KOPT-K1 (cell line): ENCODE data around the gene OPN1LW.
"Not testable (repeated sequence)": the region's sequence is repeated elsewhere in the genome, so short reads cannot be mapped to it uniquely, and the experiment has no call there.

Experiments
- H3K27ac ChIP-seq: fragments of 200-600 bp; sonication (generic); 2 replicates; pipeline ENCODE4 v1.5.1; 2016; ENCODE audit warnings: antibody characterized with exemption, mild to moderate bottlenecking, low read depth, low read length; ENCODE audit not compliant: poor library complexity, severe bottlenecking
- H3K36me3 ChIP-seq: fragments of 200-600 bp; sonication (generic); 2 replicates; pipeline ENCODE4 v1.5.1; 2017; ENCODE audit warnings: antibody characterized with exemption, mild to moderate bottlenecking, low read length, moderate library complexity; ENCODE audit not compliant: insufficient read depth
- H3K9me3 ChIP-seq: fragments of 200-600 bp; sonication (generic); 2 replicates; pipeline ENCODE4 v1.5.1; 2017; ENCODE audit warnings: antibody characterized with exemption, low read length, mild to moderate bottlenecking; ENCODE audit not compliant: insufficient read depth, poor library complexity, severe bottlenecking

OPN1LW gene

GRCh38 chrX:154156221-154156620 is 12.2 kb downstream of the OPN1LW start:
- not testable (repeated sequence) for H3K9me3 ChIP-seq, H3K36me3 ChIP-seq

DNA sequence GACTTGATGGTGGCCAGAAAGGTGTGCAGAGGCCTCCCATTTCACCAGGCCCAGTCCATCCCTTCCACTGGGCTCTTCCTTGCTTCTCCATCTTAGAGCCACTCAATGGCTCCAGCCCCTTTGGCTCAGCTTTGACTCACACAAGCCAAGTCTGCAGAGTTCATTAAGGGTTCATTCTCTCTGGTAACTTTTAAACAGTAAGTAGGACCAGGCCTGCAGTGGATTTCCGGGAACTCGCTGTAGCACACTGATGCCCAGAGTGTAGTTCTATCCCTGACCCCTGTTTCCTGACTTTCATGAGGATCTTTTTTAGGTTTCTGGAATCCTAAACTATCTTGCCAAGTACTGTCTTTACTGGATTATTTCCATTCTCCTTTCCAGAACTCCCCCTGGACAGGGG is 13.2 kb downstream of the OPN1LW start:
- not testable (repeated sequence) for H3K27ac ChIP-seq, H3K9me3 ChIP-seq, H3K36me3 ChIP-seq

More at GRCh38 chrX:154156221-154156620, 12.2 kb downstream of the OPN1LW start:
- not testable (repeated sequence) for H3K27ac ChIP-seq

DNA sequence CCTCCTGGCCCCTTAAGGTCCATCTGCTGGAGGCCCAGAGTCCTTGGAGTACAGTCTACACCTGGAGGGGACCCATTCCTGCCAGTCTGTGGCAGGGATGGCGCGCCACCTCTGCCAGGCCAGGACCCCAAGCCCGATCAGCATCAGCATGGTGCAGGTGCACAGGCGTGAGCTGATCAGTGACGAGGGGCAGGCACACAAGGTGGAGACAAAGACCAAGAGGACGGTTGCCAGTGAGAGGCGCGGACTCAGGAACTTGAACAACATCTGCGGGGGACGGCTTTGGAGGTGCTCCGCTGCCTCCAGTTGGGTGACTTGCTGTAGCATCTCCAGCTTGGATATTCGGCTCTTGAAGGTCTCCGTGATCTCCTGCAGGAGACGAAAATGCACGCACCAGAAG is 15.3 kb downstream of the OPN1LW start:
- H3K36me3 ChIP-seq, H3K9me3 ChIP-seq, H3K27ac ChIP-seq: not testable (repeated sequence)

DNA sequence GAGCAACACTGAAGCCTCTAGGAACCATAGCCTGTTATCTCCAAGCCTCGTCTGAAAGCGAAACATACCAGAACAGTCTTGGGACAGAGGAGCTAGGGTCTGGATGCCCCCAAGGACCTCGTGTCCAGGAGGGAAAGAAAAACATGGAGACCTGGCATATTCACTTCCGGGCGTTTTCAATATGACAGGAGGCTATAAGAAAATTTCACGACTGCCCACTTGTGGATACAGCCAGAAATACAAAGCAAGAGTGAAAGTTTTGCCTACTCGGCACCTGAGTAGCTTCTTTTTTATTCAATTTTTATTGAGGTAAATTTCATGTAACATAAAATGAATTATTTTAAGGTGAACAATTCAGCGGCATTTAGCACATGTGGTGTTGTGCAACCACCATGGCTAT is 20.9 kb downstream of the OPN1LW start:
- H3K9me3 ChIP-seq, H3K36me3 ChIP-seq, H3K27ac ChIP-seq: not testable (repeated sequence)

DNA sequence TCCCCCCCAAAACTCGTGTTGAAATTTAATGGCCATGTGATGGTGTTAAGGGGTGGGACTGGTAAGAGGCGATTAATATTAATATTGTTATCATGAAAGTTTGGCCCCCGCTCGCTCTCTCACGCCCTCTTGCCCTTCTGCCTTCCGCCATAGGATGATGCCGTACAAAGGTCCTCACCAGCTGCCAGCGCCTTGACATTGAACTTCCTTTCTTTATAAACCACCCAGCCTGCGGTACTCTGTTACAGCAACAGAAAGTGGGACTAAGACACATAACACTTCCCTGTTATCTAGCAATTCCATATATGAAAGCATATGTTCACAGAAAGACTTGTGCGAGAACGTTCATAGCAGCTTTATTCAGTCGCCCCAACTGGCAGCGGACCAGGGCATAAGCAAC is 24.3 kb downstream of the OPN1LW start:
- not testable (repeated sequence) for H3K27ac ChIP-seq, H3K9me3 ChIP-seq, H3K36me3 ChIP-seq

- not testable (repeated sequence) for H3K27ac ChIP-seq, H3K9me3 ChIP-seq, H3K36me3 ChIP-seq
Observed at GRCh38 chrX:154172535-154172943, 28.5 kb downstream of the OPN1LW start.

DNA sequence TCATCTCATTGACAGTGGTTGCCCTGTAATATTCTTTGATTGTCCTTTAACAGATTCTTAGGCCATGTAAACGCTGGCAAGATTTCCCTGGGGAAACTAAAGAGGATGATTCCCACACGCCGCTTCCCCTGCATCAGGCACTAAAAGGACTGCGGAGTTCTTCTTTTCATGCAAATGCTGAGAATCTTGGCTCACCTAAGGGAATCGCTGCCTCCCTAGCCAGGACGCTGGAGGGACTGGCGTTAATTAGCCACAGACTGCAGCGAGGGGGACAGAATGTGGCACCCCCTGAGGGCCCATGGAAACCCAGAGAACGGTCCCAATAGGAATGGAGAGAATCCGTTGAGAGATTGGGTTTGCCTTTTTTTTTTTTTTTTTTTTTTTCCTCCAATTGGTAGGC is 30.3 kb downstream of the OPN1LW start:
- not testable (repeated sequence) for H3K9me3 ChIP-seq, H3K27ac ChIP-seq, H3K36me3 ChIP-seq

DNA sequence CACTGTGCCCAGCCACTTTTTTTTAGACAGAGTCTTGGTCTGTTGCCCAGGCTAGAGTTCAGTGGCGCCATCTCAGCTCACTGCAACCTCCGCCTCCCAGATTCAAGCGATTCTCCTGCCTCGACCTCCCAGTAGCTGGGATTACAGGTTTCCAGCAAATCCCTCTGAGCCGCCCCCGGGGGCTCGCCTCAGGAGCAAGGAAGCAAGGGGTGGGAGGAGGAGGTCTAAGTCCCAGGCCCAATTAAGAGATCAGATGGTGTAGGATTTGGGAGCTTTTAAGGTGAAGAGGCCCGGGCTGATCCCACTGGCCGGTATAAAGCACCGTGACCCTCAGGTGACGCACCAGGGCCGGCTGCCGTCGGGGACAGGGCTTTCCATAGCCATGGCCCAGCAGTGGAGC is 38.3 kb downstream of the OPN1LW start, which contains the start of gene OPN1MW:
Gene OPN1MW, plus strand, starts transcription at position 301 of the 400 bp plus-strand sequence. Its CDS starts 82 bp downstream, at position 383.
- not testable (repeated sequence) for H3K9me3 ChIP-seq, H3K27ac ChIP-seq, H3K36me3 ChIP-seq

DNA sequence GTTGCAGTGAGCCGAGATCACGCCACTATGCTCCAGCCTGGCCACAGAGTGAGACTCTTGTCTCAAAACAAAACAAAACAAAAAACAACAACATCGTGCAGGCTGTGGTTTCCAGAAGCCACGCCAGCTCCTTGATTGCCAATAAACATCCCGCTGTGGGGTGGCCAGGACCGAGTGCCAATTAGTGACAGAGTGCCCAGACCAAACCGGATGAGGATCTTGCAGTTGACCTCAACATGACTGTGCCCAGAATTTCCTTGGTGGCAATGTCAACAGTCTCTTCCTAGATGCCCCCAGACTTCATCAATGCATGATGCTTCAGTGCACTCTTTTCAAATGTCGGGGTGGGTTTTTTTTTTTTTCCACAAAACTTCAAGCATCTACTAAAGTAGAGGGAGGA is 39.8 kb downstream of the OPN1LW start:
- not testable (repeated sequence) for H3K9me3 ChIP-seq, H3K27ac ChIP-seq, H3K36me3 ChIP-seq

- H3K27ac ChIP-seq, H3K36me3 ChIP-seq, H3K9me3 ChIP-seq: not testable (repeated sequence)
Observed at GRCh38 chrX:154192846-154193245, 48.8 kb downstream of the OPN1LW start.

- not testable (repeated sequence) for H3K36me3 ChIP-seq, H3K27ac ChIP-seq, H3K9me3 ChIP-seq
Observed at GRCh38 chrX:154194316-154194715, 50.3 kb downstream of the OPN1LW start.

DNA sequence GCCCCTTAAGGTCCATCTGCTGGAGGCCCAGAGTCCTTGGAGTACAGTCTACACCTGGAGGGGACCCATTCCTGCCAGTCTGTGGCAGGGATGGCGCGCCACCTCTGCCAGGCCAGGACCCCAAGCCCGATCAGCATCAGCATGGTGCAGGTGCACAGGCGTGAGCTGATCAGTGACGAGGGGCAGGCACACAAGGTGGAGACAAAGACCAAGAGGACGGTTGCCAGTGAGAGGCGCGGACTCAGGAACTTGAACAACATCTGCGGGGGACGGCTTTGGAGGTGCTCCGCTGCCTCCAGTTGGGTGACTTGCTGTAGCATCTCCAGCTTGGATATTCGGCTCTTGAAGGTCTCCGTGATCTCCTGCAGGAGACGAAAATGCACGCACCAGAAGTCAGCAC is 52.4 kb downstream of the OPN1LW start:
- H3K36me3 ChIP-seq, H3K27ac ChIP-seq, H3K9me3 ChIP-seq: not testable (repeated sequence)
